ENCODE results near the gene LOX.
"Not testable (repeated sequence)": the region's sequence is repeated elsewhere in the genome, so short reads cannot be mapped to it uniquely, and the experiment has no call there.

Gene LOX

DNA sequence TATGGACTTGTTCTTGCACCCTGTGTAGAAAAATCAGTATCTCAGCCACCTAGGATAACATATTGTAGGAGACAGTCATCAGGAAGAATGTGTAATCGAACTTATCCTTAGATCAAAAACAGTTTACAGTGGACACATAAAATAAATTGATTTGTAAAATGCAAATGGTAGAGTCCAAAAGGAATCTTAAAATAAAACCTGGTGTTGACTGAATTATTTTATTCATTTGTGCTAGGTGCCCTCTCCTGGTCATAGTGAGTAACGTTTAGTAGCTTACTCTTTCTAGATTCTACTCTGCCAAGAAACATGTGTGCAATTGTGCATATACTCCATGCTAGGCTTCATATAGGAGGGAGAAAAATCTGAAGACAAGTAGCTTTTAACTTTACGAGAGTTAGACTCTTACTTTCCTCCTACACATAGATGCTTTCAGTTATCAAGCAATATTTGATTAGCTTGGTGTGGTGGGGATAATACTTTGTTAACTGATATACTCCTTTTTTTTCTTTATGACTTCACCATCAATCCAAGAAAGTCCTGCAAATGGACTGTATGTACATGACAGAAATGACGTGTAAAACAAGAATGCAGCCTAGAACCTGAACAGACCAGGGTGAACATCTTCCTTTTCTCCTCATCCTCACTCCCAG, 23.7 kb upstream of the LOX start:
- intact Hi-C loops (cut with DNase I) = loop anchor here (2.0 kb wide), 1 partner anchor 135 kb away; no protein-coding TSS in a partner anchor
- no peak for DNase-seq

DNA sequence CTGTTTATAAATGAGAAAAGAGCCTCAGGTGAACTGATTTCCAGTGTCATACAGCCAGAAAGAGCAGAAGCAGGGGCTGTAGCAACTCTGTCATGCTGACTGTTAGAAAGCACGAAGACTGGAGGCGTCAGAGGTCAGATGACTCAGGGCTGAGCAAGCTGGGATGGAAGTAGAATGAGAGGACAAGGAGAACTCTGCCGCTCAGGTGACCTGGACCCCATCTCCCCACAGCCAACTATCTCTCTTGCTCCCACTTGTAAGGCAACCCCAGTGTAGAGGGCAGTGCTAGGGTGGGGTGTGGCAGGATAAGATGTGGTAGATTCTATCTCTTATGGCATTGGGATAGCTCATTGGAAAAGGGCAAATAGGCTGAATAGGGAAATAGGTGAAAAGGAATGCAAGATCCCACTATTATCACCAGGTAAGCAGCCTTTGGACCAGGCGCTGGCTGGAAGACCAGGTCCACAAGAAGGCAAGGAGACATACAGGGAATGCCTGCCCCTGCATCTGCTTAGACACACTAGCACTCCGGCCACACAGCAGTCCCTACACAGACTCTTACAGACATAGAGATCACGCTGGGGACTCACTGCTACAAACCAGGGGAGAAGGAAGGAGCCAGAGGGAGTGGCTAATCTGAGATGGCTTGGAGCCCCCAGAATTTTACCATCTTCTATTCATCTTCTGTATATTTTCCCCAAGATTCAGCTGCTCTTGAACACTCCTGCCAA, 21.2 kb upstream of the LOX start:
- intact Hi-C loops (cut with DNase I) = no loop called here
- DNase-seq = peak in 1 of 10 donors; percentile 51

- intact Hi-C loops (cut with DNase I) = no loop called here
- DNase-seq = no peak
These were observed 19.3 kb upstream of the LOX start for GRCh38 chr5:122097391-122097790.

DNA sequence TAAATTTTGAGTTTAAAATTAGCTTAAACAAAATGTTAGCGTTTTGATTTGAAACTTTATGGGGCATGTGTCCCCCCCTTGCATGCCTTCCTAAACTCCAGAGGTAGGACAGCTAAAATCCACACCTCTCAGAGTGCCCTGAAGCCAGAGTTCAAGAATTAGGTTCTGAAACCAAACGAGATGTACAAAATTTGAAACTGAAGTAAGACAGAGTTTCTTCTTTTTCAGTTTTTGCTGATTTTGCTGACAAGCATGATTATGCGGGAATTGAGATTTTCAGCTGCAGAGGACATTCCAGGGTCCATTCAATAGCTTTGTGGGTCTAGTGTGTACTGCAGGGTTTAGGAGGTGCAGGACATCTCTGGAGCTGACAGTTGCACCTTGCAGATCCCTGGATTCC, 17.1 kb upstream of the LOX start:
- DNase-seq = no peak
- intact Hi-C loops (cut with DNase I) = no loop called here

- DNase-seq = not testable (repeated sequence)
- intact Hi-C loops (cut with DNase I) = loop anchor here (5.0 kb wide), 1 partner anchor 63 kb away; no protein-coding TSS in a partner anchor
These were observed 16.2 kb upstream of the LOX start for GRCh38 chr5:122094251-122094650.

DNA sequence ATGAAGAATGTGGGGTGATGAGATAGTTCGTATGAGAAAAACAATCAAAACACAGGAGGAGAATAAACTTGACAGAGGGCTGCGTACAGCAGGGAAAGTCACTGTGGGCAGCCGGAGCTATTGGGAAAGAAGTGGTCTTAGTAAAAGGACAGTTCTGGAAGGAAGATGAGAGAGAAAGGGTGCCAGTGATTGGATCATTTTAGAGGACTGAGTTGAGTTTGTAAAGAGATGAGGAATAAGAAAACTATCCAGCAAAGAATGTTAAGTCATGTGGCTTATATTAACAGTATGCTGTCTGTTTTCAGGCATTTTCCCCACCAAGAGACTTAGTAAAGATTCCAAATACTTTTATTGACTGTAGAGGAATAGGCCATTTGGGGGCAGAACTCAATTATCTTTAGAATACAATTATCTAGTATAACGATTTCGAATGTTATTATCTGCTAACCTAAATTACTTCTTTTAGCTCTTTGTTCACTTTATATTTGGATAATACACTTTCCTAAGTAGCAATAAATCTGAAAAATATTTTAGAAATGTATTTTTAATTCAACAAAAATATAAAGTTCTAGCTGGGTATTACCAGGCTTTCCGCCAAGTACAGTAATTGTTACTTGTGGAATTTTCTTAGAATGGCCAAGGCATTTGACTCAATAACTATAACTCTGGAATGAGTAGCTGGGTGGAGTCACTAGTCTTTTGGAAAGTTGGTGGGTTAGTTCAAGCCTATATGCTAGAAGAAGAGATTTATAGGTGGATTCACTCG, 15.5 kb upstream of the LOX start:
- intact Hi-C loops (cut with DNase I) = loop anchor here (5.0 kb wide), 1 partner anchor 64 kb away; no protein-coding TSS in a partner anchor
- DNase-seq = peak in 1 of 10 donors; percentile 24

- intact Hi-C loops (cut with DNase I) = loop anchor here (5.0 kb wide), 1 partner anchor 65 kb away; no protein-coding TSS in a partner anchor
- DNase-seq = no peak
These were observed 14.0 kb upstream of the LOX start for GRCh38 chr5:122091936-122092600.

- intact Hi-C loops (cut with DNase I) = loop anchor here (5.0 kb wide), 1 partner anchor 68 kb away; no protein-coding TSS in a partner anchor
- no peak for DNase-seq
These were observed 11.3 kb upstream of the LOX start for GRCh38 chr5:122089096-122090013.

DNA sequence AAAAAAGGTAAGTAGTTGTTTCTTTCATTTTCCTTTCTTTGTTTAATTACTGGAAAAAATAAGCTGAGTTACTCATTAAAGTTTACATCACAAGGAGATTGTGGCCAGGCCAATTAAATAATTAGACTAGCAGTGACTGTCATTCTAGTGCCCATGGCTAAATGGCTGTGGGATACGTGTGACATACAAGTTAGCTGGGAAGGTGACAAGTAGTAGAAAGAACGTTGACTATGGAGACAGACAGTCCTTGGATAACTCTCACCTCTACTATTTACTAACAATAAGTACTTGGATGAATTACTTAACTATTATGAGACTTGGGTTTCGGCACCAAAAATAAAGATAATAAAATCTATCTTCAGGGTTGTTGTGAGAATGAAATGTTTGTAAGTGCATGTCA, 7.0 kb upstream of the LOX start:
- intact Hi-C loops (cut with DNase I) = no loop called here
- DNase-seq = no peak

- intact Hi-C loops (cut with DNase I) = no loop called here
- DNase-seq = no peak
These were observed 5.5 kb upstream of the LOX start for GRCh38 chr5:122083535-122083934.

- intact Hi-C loops (cut with DNase I) = no loop called here
- DNase-seq = no peak
These were observed 3.5 kb upstream of the LOX start for GRCh38 chr5:122081541-122081940.

GRCh38 chr5:122077366-122078115, 518 bp downstream of the LOX start:
- DNase-seq = peak in 7 of 10 donors; percentile 13 to 81 (median 18)

GRCh38 chr5:122076669-122077365, 1.2 kb downstream of the LOX start:
- intact Hi-C loops (cut with DNase I) = no loop called here

More at GRCh38 chr5:122077366-122078115, 518 bp downstream of the LOX start:
- intact Hi-C loops (cut with DNase I) = no loop called here

DNA sequence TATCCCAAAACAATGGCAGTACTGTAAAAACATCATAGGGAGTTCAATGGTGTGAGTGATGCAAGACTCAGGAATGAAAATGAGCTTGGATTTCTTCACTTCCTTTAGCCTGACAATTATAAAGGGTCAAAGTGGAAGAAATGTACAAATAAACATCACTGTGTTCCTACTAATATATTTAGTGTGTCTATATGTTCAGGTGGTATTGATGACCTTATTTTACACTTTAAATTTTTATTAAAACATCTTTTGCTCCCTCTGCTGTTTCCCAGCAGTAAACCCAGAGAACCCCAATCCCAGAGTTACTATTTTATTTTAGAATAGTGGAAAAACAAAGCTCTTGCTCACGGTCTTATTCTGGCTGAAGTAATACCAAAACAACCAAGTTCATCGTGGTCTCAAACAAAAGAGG, 2.0 kb downstream of the LOX start:
- intact Hi-C loops (cut with DNase I) = no loop called here
- DNase-seq = no peak

More at GRCh38 chr5:122076669-122077365, 1.2 kb downstream of the LOX start:
- peak; percentile 48 to 95 (median 70) for DNase-seq

DNA sequence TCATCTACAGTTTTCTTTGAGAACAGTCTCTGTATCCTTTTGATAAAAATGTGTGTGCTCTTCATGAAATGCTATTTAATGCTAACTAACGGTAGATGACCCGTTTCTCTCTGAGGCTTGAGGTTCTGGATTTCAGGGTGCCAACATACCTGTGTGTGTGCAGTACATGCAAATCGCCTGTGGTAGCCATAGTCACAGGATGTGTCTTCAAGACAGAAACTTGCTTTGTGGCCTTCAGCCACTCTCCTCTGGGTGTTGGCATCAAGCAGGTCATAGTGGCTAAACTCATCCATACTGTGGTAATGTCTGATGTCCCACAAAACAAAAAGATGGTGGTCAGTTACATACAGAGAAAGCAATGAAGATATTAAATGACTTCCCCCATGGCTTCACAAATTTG, 4.2 kb downstream of the LOX start:
- DNase-seq = no peak
- intact Hi-C loops (cut with DNase I) = no loop called here

DNA sequence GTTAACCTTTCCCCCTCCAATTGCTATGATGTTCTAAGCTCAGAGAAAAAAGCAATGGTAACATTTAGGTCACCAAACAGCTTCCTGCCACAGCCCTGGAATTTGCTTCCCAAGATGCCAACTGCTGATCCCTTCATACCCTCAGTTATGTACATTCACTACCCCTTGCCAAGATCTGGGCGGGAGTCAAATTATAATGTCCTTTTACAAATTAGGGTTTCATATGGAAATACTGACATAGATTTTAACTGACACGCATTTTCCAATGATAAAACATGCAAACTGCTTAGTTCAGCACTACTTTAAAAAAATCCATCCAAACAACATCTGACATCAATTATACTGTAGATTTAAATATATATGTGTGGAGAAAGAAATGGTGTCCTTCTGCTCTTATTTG, 5.0 kb downstream of the LOX start:
- DNase-seq = no peak
- intact Hi-C loops (cut with DNase I) = no loop called here

DNA sequence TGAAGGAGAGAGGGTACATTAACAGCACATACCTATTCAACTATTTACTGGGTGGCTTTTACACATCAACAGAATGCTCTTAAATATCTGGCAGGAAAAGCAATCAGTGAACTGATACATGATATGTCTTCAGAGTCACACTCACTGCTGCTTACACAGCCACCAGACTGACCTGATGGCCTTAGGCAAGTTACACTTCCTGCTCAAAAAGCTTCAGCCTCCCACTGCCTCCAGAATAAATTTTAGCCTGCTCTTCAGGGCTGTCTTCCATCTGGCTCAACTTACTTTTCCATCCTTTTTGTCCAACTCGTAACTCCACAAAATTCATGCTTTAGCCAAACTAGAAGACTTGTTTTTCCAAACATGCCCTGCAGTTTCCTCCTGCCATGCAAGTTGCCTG, 10.7 kb downstream of the LOX start:
- intact Hi-C loops (cut with DNase I) = no loop called here
- DNase-seq = peak in 1 of 10 donors; percentile 19

GRCh38 chr5:122064992-122065391, 13.1 kb downstream of the LOX start:
- intact Hi-C loops (cut with DNase I) = no loop called here

More at GRCh38 chr5:122064992-122065391, 13.1 kb downstream of the LOX start:
- no peak for DNase-seq
